C4-2B (cell line): ENCODE results near the gene MTF2.

Source experiments
- H3K27ac ChIP-seq: fragments of 450-650 bp; 2 replicates; pipeline ENCODE4 v1.5.1; 2017
- CTCF ChIP-seq: fragments of 450-650 bp; conservative IDR thresholded peaks from 2 replicates; pipeline ENCODE4 v1.5.1; 2017; ENCODE audit warnings: mild to moderate bottlenecking
- ZFX ChIP-seq: fragments of 450-650 bp; IDR thresholded peaks from 2 replicates; pipeline ENCODE4 v1.6.1; 2017

The MTF2 gene

GRCh38 chr1:93042187-93043056 is 36.7 kb upstream of the MTF2 start:
- H3K27ac ChIP-seq = no peak overlapping the region
- TF ChIP-seq ZFX = no peak
- no peak for TF ChIP-seq CTCF

GRCh38 chr1:93043057-93043557 is 36.0 kb upstream of the MTF2 start:
- H3K27ac ChIP-seq = no peak overlapping the region
- TF ChIP-seq ZFX = no peak
- TF ChIP-seq CTCF = no peak

GRCh38 chr1:93047618-93048017 is 31.5 kb upstream of the MTF2 start:
- TF ChIP-seq ZFX = no peak
- no peak for TF ChIP-seq CTCF
- no peak overlapping the region for H3K27ac ChIP-seq

- TF ChIP-seq CTCF (no peak), ZFX (no peak)
- no peak overlapping the region for H3K27ac ChIP-seq
These were observed 27.1 kb upstream of the MTF2 start for GRCh38 chr1:93051961-93052360.

- no peak overlapping the region for H3K27ac ChIP-seq
- TF ChIP-seq ZFX = no peak
- no peak for TF ChIP-seq CTCF
These were observed 22.9 kb upstream of the MTF2 start for GRCh38 chr1:93056214-93056613.

- TF ChIP-seq CTCF (no peak), ZFX (no peak)
- H3K27ac ChIP-seq = no peak overlapping the region
These were observed 22.4 kb upstream of the MTF2 start for GRCh38 chr1:93056649-93057048.

GRCh38 chr1:93061895-93062792 is 16.9 kb upstream of the MTF2 start:
- H3K27ac ChIP-seq = no peak overlapping the region
- TF ChIP-seq CTCF = peak; percentile 76
- no peak for TF ChIP-seq ZFX
